ENCODE results near the gene GABRG3.

Gene GABRG3

GRCh38 chr15:27422997-27423396 is 452.0 kb downstream of the GABRG3 start:
- DNase-seq (ENCODE audit: low read depth in 1 of 2, low spot score in 1 of 2): peak in 1 of 2 experiments; percentile 60
- in situ Hi-C loops (cut with HindIII; ENCODE audit: low pct_unique_long_range_greater_than_20kb, low sequenced_read_pairs): no loop called here
- TF ChIP-seq JUND (IDR thresholded peaks at IDR 0.05; ENCODE audit: low read depth): no peak

DNA sequence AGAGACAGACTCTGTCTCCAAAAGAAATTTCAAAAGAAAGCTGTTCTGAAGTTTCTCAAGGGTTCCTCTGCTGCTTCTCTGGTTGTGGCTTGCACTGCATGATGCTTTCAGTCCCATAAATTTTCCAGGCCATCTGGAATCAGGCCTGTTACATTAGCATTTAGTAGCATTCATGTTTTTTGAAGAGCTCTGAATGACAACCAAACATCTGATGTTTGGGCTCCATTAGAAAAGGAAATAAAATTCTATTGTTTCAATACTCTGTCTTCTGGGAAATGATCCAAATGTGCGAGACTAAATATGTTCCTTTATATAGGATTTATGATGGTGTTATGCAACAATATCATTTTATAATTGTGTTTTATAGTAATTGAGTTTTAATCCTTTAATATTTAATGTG is 455.8 kb downstream of the GABRG3 start:
- peak in 1 of 2 experiments; percentile 27 for DNase-seq (ENCODE audit: low read depth in 1 of 2, low spot score in 1 of 2)
- no peak for TF ChIP-seq JUND (IDR thresholded peaks at IDR 0.05; ENCODE audit: low read depth)
- in situ Hi-C loops (cut with HindIII; ENCODE audit: low pct_unique_long_range_greater_than_20kb, low sequenced_read_pairs): no loop called here

DNA sequence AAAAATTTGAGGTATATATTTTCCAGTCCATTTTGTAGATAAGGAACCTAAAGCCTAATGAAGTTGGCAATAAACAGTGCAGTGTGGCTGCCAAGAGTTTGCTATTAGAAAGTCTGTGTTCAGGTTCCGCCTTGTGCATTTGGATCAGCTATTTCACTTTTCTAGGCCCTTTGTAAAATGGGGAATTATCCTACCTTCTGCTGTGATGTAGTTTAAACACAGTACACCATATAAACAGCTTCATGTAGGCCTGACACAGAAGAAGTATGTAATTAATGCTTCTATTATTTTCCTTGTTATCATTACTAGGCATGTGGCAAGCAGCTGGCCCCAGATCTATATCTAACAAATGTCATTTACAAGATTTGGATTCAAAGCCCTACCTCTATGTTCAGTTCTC is 456.3 kb downstream of the GABRG3 start:
- no peak for TF ChIP-seq JUND (IDR thresholded peaks at IDR 0.05; ENCODE audit: low read depth)
- in situ Hi-C loops (cut with HindIII; ENCODE audit: low pct_unique_long_range_greater_than_20kb, low sequenced_read_pairs): no loop called here

DNA sequence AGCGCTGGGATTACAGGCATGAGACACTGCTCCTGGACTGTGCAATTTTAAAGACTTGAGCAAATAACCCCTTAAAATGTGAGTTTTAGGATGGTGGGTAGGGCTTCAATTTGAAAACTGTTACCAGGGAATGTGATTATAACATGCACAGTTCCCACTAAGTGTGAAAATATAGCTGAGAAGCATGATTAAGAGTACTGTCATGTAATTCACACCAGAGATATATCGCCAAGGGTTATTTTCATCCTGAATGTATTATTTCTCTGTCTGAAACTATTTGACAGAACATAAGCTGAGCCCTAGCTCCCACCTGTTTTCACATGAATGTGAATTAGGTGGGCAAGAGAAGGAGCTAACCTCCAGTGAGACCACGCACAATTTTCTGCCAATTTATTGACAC is 457.2 kb downstream of the GABRG3 start:
- no peak for DNase-seq (ENCODE audit: low read depth in 1 of 2, low spot score in 1 of 2)
- in situ Hi-C loops (cut with HindIII; ENCODE audit: low pct_unique_long_range_greater_than_20kb, low sequenced_read_pairs): no loop called here
- TF ChIP-seq JUND (IDR thresholded peaks at IDR 0.05; ENCODE audit: low read depth): no peak

More for the DNA sequence above, 456.3 kb downstream of the GABRG3 start:
- peak in 1 of 2 experiments; percentile 23 for DNase-seq (ENCODE audit: low read depth in 1 of 2, low spot score in 1 of 2)

DNA sequence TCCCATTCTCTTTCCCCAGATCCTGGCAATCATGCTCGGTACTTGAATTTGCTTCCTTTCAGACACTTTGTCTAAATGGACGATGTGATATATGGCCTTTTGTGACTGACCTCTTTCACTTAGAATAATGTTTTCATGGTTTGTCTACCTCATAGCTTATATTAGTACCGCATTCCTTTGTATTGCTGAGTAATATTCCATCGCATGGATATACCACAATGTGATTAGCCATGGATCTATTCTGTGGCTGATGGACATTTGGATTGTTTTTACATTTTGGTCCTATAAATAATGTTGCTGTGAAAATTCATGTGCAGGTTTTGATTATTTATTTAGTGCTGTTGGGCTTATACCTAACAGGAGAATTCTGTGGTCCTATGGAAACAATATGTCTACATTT is 458.6 kb downstream of the GABRG3 start:
- TF ChIP-seq JUND (IDR thresholded peaks at IDR 0.05; ENCODE audit: low read depth): no peak
- DNase-seq (ENCODE audit: low read depth in 1 of 2, low spot score in 1 of 2): no peak
- in situ Hi-C loops (cut with HindIII; ENCODE audit: low pct_unique_long_range_greater_than_20kb, low sequenced_read_pairs): no loop called here

- in situ Hi-C loops (cut with HindIII; ENCODE audit: low pct_unique_long_range_greater_than_20kb, low sequenced_read_pairs): no loop called here
- TF ChIP-seq JUND (IDR thresholded peaks at IDR 0.05; ENCODE audit: low read depth): no peak
These were observed 462.6 kb downstream of the GABRG3 start for GRCh38 chr15:27433604-27434003.

GRCh38 chr15:27438403-27439375 is 467.7 kb downstream of the GABRG3 start:
- DNase-seq (ENCODE audit: low read depth in 1 of 2, low spot score in 1 of 2): no peak
- no peak for TF ChIP-seq JUND (IDR thresholded peaks at IDR 0.05; ENCODE audit: low read depth)
- in situ Hi-C loops (cut with HindIII; ENCODE audit: low pct_unique_long_range_greater_than_20kb, low sequenced_read_pairs): no loop called here

More at GRCh38 chr15:27433604-27434003, 462.6 kb downstream of the GABRG3 start:
- no peak for DNase-seq (ENCODE audit: low read depth in 1 of 2, low spot score in 1 of 2)

- no peak for DNase-seq (ENCODE audit: low read depth in 1 of 2, low spot score in 1 of 2)
- TF ChIP-seq JUND (IDR thresholded peaks at IDR 0.05; ENCODE audit: low read depth): no peak
- in situ Hi-C loops (cut with HindIII; ENCODE audit: low pct_unique_long_range_greater_than_20kb, low sequenced_read_pairs): no loop called here
These were observed 470.1 kb downstream of the GABRG3 start for GRCh38 chr15:27441120-27441519.

DNA sequence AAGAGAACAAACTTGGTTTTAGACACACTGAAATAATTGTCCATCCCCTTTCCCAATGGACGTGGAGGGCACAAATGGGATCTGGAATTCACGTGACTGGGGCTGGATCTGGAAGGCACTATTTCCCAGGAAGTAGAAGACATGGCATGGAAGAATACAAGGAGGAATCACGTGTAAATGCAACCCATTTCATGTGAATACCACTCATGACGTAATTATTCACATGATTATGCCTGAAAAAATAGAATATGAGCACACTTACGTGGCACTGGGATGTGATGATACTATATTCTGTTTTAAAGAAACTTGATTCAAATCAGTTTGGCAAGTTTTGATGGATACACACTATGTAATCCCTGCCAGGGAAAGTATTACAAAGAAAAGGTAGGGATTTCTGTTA is 477.3 kb downstream of the GABRG3 start:
- DNase-seq (ENCODE audit: low read depth in 1 of 2, low spot score in 1 of 2): peak in 1 of 2 experiments; percentile 50
- TF ChIP-seq JUND (IDR thresholded peaks at IDR 0.05; ENCODE audit: low read depth): no peak; the same call in 1 of the 2 replicates
- in situ Hi-C loops (cut with HindIII; ENCODE audit: low pct_unique_long_range_greater_than_20kb, low sequenced_read_pairs): no loop called here

DNA sequence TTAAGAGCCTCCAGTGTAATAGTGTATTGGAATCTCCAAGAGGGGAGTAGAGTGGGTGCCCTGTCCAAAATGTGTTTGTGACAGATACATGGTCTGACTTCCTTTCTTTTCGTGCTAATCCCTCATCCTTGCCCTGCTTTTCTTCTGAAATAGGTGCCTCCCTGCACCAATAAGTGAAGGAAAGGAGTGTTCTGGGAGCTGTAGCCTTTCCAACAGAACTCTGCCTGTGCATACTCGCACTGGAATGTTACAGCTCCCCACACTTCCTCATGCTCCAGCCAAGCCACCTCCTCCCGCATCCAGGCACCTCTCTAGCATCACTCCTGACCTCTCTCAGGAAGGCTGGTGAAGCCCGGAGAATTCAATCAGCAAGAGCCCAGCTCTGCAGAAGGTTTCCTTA is 478.0 kb downstream of the GABRG3 start:
- in situ Hi-C loops (cut with HindIII; ENCODE audit: low pct_unique_long_range_greater_than_20kb, low sequenced_read_pairs): no loop called here
- peak; percentile 45 to 93 for DNase-seq (ENCODE audit: low read depth in 1 of 2, low spot score in 1 of 2)
- no peak; the same call in 1 of the 2 replicates for TF ChIP-seq JUND (IDR thresholded peaks at IDR 0.05; ENCODE audit: low read depth)

GRCh38 chr15:27449941-27450340 is 479.0 kb downstream of the GABRG3 start:
- no peak for TF ChIP-seq JUND (IDR thresholded peaks at IDR 0.05; ENCODE audit: low read depth)
- peak; percentile 24 to 86 for DNase-seq (ENCODE audit: low read depth in 1 of 2, low spot score in 1 of 2)
- in situ Hi-C loops (cut with HindIII; ENCODE audit: low pct_unique_long_range_greater_than_20kb, low sequenced_read_pairs): no loop called here

GRCh38 chr15:27454281-27455075 is 483.5 kb downstream of the GABRG3 start:
- in situ Hi-C loops (cut with HindIII; ENCODE audit: low pct_unique_long_range_greater_than_20kb, low sequenced_read_pairs): no loop called here
- TF ChIP-seq JUND (IDR thresholded peaks at IDR 0.05; ENCODE audit: low read depth): no peak
- DNase-seq (ENCODE audit: low read depth in 1 of 2, low spot score in 1 of 2): no peak

GRCh38 chr15:27456807-27457206 is 485.8 kb downstream of the GABRG3 start:
- no peak for TF ChIP-seq JUND (IDR thresholded peaks at IDR 0.05; ENCODE audit: low read depth)
- in situ Hi-C loops (cut with HindIII; ENCODE audit: low pct_unique_long_range_greater_than_20kb, low sequenced_read_pairs): no loop called here
- DNase-seq (ENCODE audit: low read depth in 1 of 2, low spot score in 1 of 2): no peak

All from T47D (cell line).